Activated T-helper 17 cell treated with anti-CD3 and anti-CD28 coated beads, Interleukin-2, amount 50 U/mL, for 72 hours (primary cell): ENCODE results near the gene MAML2. TPM values are rescaled to one million over a fixed set of nuclear protein-coding genes. Genes with fewer than 3 reads are reported as not detected.
A peak's percentile ranks its signal among the peaks of the same experiment; 100 is the strongest.

Source experiments
- ATAC-seq: fragments of 150-1000 bp; cut with Tn5 transposase; replicated peaks from 2 replicates; pipeline ENCODE4 v1.10.0; 2021; ENCODE audit warnings: mild to moderate bottlenecking, moderate library complexity
- H3K27ac Mint-ChIP-seq: one replicate; pipeline ENCODE4 v1.8.0; 2022; ENCODE audit warnings: mixed read lengths
- H3K27me3 Mint-ChIP-seq: one replicate; pipeline ENCODE4 v1.8.0; 2022; ENCODE audit warnings: mixed read lengths
- H3K36me3 Mint-ChIP-seq: one replicate; pipeline ENCODE4 v1.8.0; 2022; ENCODE audit warnings: low read depth, mild to moderate bottlenecking, mixed read lengths
- H3K4me1 Mint-ChIP-seq: one replicate; pipeline ENCODE4 v1.8.0; 2022; ENCODE audit warnings: mixed read lengths
- H3K4me3 Mint-ChIP-seq: one replicate; pipeline ENCODE4 v1.8.0; 2022; ENCODE audit warnings: mild to moderate bottlenecking, mixed read lengths
- H3K9me3 Mint-ChIP-seq: one replicate; pipeline ENCODE4 v1.8.0; 2022; ENCODE audit warnings: mixed read lengths
- total RNA-seq, 2 donors: library from RNA; stranded (reverse); gene quantifications; one replicate each; pipeline ENCODE4 v1.2.3, GENCODE V29; 2022

The MAML2 gene
- total RNA-seq: 10 to 100 TPM; 11.2 to 17.4 TPM

GRCh38 chr11:96342961-96343711, at the start of gene MAML2:
Gene MAML2, minus strand, starts transcription at chr11:96343195. Its CDS starts 1,300 bp downstream, at chr11:96341895.
- no peaks in the 10 kb centered on the region for H3K27me3 Mint-ChIP-seq
- H3K36me3 Mint-ChIP-seq: peaks cover 31% of the 10 kb centered on the region
- peaks cover 15% of the 10 kb centered on the region for H3K4me1 Mint-ChIP-seq
- peak within 1 kb of the TSS; percentile 94 for H3K4me3 Mint-ChIP-seq
- no peaks in the 10 kb centered on the region for H3K9me3 Mint-ChIP-seq
- peak; percentile 89 for ATAC-seq
- H3K27ac Mint-ChIP-seq: peak within 1 kb of the TSS; percentile 88

GRCh38 chr11:96391698-96392307, 48.8 kb upstream of the MAML2 start:
- H3K27ac Mint-ChIP-seq: no peak overlapping the region
- H3K27me3 Mint-ChIP-seq: no peaks in the 10 kb centered on the region
- peak overlapping the region; percentile 95 for H3K4me3 Mint-ChIP-seq
- no peak for ATAC-seq
- peaks cover 16% of the 10 kb centered on the region for H3K36me3 Mint-ChIP-seq
- H3K9me3 Mint-ChIP-seq: no peaks in the 10 kb centered on the region
- peaks cover 15% of the 10 kb centered on the region for H3K4me1 Mint-ChIP-seq

GRCh38 chr11:96390488-96390792, 47.4 kb upstream of the MAML2 start:
- H3K9me3 Mint-ChIP-seq: no peaks in the 10 kb centered on the region
- H3K36me3 Mint-ChIP-seq: peaks cover 27% of the 10 kb centered on the region
- H3K27ac Mint-ChIP-seq: peak overlapping the region; percentile 94
- H3K4me1 Mint-ChIP-seq: peaks cover 15% of the 10 kb centered on the region
- no peaks in the 10 kb centered on the region for H3K27me3 Mint-ChIP-seq
- peak overlapping the region; percentile 95 for H3K4me3 Mint-ChIP-seq
- no peak for ATAC-seq

GRCh38 chr11:96389720-96390487, 46.9 kb upstream of the MAML2 start, which contains the start of the genes CCDC82 and JRKL:
Gene CCDC82, minus strand, starts transcription at chr11:96389912. Its CDS starts 5,165 bp downstream, at chr11:96384747.
Gene JRKL, plus strand, starts transcription at chr11:96390013. Its CDS starts 637 bp downstream, at chr11:96390650.
- Mint-ChIP-seq H3K9me3 (no peaks in the 10 kb centered on the region), H3K4me1 (peaks cover 15% of the 10 kb centered on the region), H3K36me3 (peaks cover 32% of the 10 kb centered on the region), H3K27ac (peak within 1 kb of the TSS; percentile 94), H3K27me3 (no peaks in the 10 kb centered on the region), H3K4me3 (peak within 1 kb of the TSS; percentile 95)
- ATAC-seq: peak; percentile 97

GRCh38 chr11:96388891-96389719, 46.1 kb upstream of the MAML2 start:
- H3K4me3 Mint-ChIP-seq: peak overlapping the region; percentile 95
- peaks cover 40% of the 10 kb centered on the region for H3K36me3 Mint-ChIP-seq
- H3K27ac Mint-ChIP-seq: peak overlapping the region; percentile 94
- no peaks in the 10 kb centered on the region for H3K9me3 Mint-ChIP-seq
- no peaks in the 10 kb centered on the region for H3K27me3 Mint-ChIP-seq
- H3K4me1 Mint-ChIP-seq: peaks cover 19% of the 10 kb centered on the region
- peak; percentile 50 for ATAC-seq

- Mint-ChIP-seq H3K4me3 (no peak overlapping the region), H3K27ac (no peak overlapping the region), H3K4me1 (peaks cover 7% of the 10 kb centered on the region), H3K27me3 (no peaks in the 10 kb centered on the region), H3K36me3 (peaks cover 64% of the 10 kb centered on the region), H3K9me3 (no peaks in the 10 kb centered on the region)
- no peak for ATAC-seq
Observed at GRCh38 chr11:96385187-96385586, 42.2 kb upstream of the MAML2 start.

GRCh38 chr11:96384156-96384555, 41.2 kb upstream of the MAML2 start:
- Mint-ChIP-seq H3K4me1 (peaks cover 7% of the 10 kb centered on the region), H3K27ac (peak overlapping the region; percentile 6), H3K36me3 (peaks cover 74% of the 10 kb centered on the region), H3K4me3 (no peak overlapping the region), H3K27me3 (no peaks in the 10 kb centered on the region), H3K9me3 (no peaks in the 10 kb centered on the region)
- no peak for ATAC-seq

- H3K36me3 Mint-ChIP-seq: peaks cover 79% of the 10 kb centered on the region
- no peaks in the 10 kb centered on the region for H3K9me3 Mint-ChIP-seq
- H3K27ac Mint-ChIP-seq: no peak overlapping the region
- H3K27me3 Mint-ChIP-seq: no peaks in the 10 kb centered on the region
- no peak overlapping the region for H3K4me3 Mint-ChIP-seq
- no peak for ATAC-seq
- H3K4me1 Mint-ChIP-seq: peaks cover 5% of the 10 kb centered on the region
Observed at GRCh38 chr11:96376796-96377195, 33.8 kb upstream of the MAML2 start.

GRCh38 chr11:96373826-96374225, 30.8 kb upstream of the MAML2 start:
- no peak overlapping the region for H3K4me3 Mint-ChIP-seq
- no peak overlapping the region for H3K27ac Mint-ChIP-seq
- ATAC-seq: no peak
- no peaks in the 10 kb centered on the region for H3K9me3 Mint-ChIP-seq
- peaks cover 5% of the 10 kb centered on the region for H3K4me1 Mint-ChIP-seq
- no peaks in the 10 kb centered on the region for H3K27me3 Mint-ChIP-seq
- peaks cover 82% of the 10 kb centered on the region for H3K36me3 Mint-ChIP-seq

- H3K4me3 Mint-ChIP-seq: no peak overlapping the region
Observed at GRCh38 chr11:96367342-96367741, 24.3 kb upstream of the MAML2 start.

GRCh38 chr11:96366024-96366423, 23.0 kb upstream of the MAML2 start:
- no peak overlapping the region for H3K4me3 Mint-ChIP-seq
- no peak for ATAC-seq
- no peaks in the 10 kb centered on the region for H3K4me1 Mint-ChIP-seq
- peaks cover 76% of the 10 kb centered on the region for H3K36me3 Mint-ChIP-seq
- no peak overlapping the region for H3K27ac Mint-ChIP-seq
- no peaks in the 10 kb centered on the region for H3K9me3 Mint-ChIP-seq
- H3K27me3 Mint-ChIP-seq: no peaks in the 10 kb centered on the region

More at GRCh38 chr11:96367342-96367741, 24.3 kb upstream of the MAML2 start:
- Mint-ChIP-seq H3K27me3 (no peaks in the 10 kb centered on the region), H3K4me1 (no peaks in the 10 kb centered on the region), H3K36me3 (peaks cover 79% of the 10 kb centered on the region), H3K27ac (no peak overlapping the region), H3K9me3 (no peaks in the 10 kb centered on the region)
- ATAC-seq: no peak

- no peak for ATAC-seq
- no peaks in the 10 kb centered on the region for H3K9me3 Mint-ChIP-seq
- no peak overlapping the region for H3K27ac Mint-ChIP-seq
- no peaks in the 10 kb centered on the region for H3K4me1 Mint-ChIP-seq
- H3K27me3 Mint-ChIP-seq: no peaks in the 10 kb centered on the region
- H3K4me3 Mint-ChIP-seq: no peak overlapping the region
- peaks cover 76% of the 10 kb centered on the region for H3K36me3 Mint-ChIP-seq
Observed at GRCh38 chr11:96365493-96365892, 22.5 kb upstream of the MAML2 start.

GRCh38 chr11:96361778-96362177, 18.8 kb upstream of the MAML2 start:
- no peaks in the 10 kb centered on the region for H3K27me3 Mint-ChIP-seq
- peaks cover 6% of the 10 kb centered on the region for H3K4me1 Mint-ChIP-seq
- peaks cover 79% of the 10 kb centered on the region for H3K36me3 Mint-ChIP-seq
- no peak overlapping the region for H3K4me3 Mint-ChIP-seq
- H3K27ac Mint-ChIP-seq: no peak overlapping the region
- ATAC-seq: peak; percentile 45
- no peaks in the 10 kb centered on the region for H3K9me3 Mint-ChIP-seq

- Mint-ChIP-seq H3K36me3 (peaks cover 92% of the 10 kb centered on the region), H3K4me3 (no peak overlapping the region), H3K27ac (no peak overlapping the region), H3K27me3 (no peaks in the 10 kb centered on the region), H3K4me1 (peaks cover 6% of the 10 kb centered on the region), H3K9me3 (no peaks in the 10 kb centered on the region)
- ATAC-seq: no peak
Observed at GRCh38 chr11:96358321-96358720, 15.3 kb upstream of the MAML2 start.
